ENCODE measurements around the gene CLIP4.
"Not testable (repeated sequence)": the region's sequence is repeated elsewhere in the genome, so short reads cannot be mapped to it uniquely, and the experiment has no call there.

The CLIP4 gene

GRCh38 chr2:29080886-29081743 is 34.1 kb upstream of the CLIP4 start:
- H3K36me3 ChIP-seq (ENCODE audit: control insufficient read depth, low read length) = no peaks in the 10 kb centered on the region
- no peaks in the 10 kb centered on the region for H4K20me1 ChIP-seq (ENCODE audit: control insufficient read depth, insufficient read depth, low read depth, low read length)
- no peaks in the 10 kb centered on the region for H3K4me1 ChIP-seq (ENCODE audit: control insufficient read depth, low read length)
- no peak for TF ChIP-seq EZH2phosphoT487 (IDR thresholded peaks at IDR 0.05; ENCODE audit: borderline replicate concordance, low read length)
- TF ChIP-seq CTCF (IDR thresholded peaks at IDR 0.05; ENCODE audit: low read depth, low read length, poor library complexity, severe bottlenecking) = no peak
- no peaks in the 10 kb centered on the region; the same call in 1 of the 2 replicates for H3K27me3 ChIP-seq (ENCODE audit: control insufficient read depth, low read length)
- H3K4me3 ChIP-seq (ENCODE audit: low read length) = no peak overlapping the region
- H3K79me2 ChIP-seq (ENCODE audit: control insufficient read depth, low read length) = no peaks in the 10 kb centered on the region
- no peaks in the 10 kb centered on the region for H3K9me2 ChIP-seq (replicated peaks; ENCODE audit: control insufficient read depth, low read length)
- no peak overlapping the region for H3K27ac ChIP-seq (ENCODE audit: low read depth, low read length)
- no peak overlapping the region for H3K4me2 ChIP-seq (ENCODE audit: low read length)
- H3F3A ChIP-seq (ENCODE audit: control insufficient read depth, insufficient read depth) = no peaks in the 10 kb centered on the region
- peaks cover 7% of the 10 kb centered on the region; the same call in 1 of the 2 replicates for H3K9me3 ChIP-seq (ENCODE audit: control insufficient read depth, insufficient read depth, low read length)

- H3K4me3 ChIP-seq (ENCODE audit: low read length) = no peak overlapping the region
- H4K20me1 ChIP-seq (ENCODE audit: control insufficient read depth, insufficient read depth, low read depth, low read length) = no peaks in the 10 kb centered on the region
- H3K27ac ChIP-seq (ENCODE audit: low read depth, low read length) = no peak overlapping the region
- no peak overlapping the region for H3K4me2 ChIP-seq (ENCODE audit: low read length)
- no peak for TF ChIP-seq EZH2phosphoT487 (IDR thresholded peaks at IDR 0.05; ENCODE audit: borderline replicate concordance, low read length)
- TF ChIP-seq CTCF (IDR thresholded peaks at IDR 0.05; ENCODE audit: low read depth, low read length, poor library complexity, severe bottlenecking) = no peak
- H3K79me2 ChIP-seq (ENCODE audit: control insufficient read depth, low read length) = no peaks in the 10 kb centered on the region
- H3K9me2 ChIP-seq (replicated peaks; ENCODE audit: control insufficient read depth, low read length) = no peaks in the 10 kb centered on the region
- no peaks in the 10 kb centered on the region for H3K36me3 ChIP-seq (ENCODE audit: control insufficient read depth, low read length)
- no peaks in the 10 kb centered on the region for H3F3A ChIP-seq (ENCODE audit: control insufficient read depth, insufficient read depth)
- H3K9me3 ChIP-seq (ENCODE audit: control insufficient read depth, insufficient read depth, low read length) = peaks cover 7% of the 10 kb centered on the region; the same call in 1 of the 2 replicates
- no peaks in the 10 kb centered on the region for H3K4me1 ChIP-seq (ENCODE audit: control insufficient read depth, low read length)
- no peaks in the 10 kb centered on the region; the same call in 1 of the 2 replicates for H3K27me3 ChIP-seq (ENCODE audit: control insufficient read depth, low read length)
Measured at GRCh38 chr2:29082804-29083495, 32.3 kb upstream of the CLIP4 start.

DNA sequence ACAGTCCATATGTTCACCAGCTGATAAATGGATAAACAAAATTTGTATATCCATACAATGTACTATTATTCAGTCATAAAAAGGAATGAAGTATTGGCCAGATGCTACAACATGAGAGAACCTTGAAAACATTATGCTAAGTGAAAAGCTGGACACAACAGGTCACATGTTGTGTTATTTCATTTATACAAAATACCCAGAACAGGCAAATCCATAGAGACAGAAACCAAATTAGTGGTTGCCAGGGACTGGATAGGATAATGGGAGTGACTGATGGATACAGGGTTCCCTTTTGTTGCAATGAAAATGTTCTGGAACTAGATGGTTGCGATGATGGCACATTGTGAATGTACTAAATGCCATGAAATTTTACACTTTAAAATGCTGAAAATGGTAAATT is 30.7 kb upstream of the CLIP4 start:
- Histone ChIP-seq H3K4me2 (ENCODE audit: low read length) (no peak overlapping the region), H3K36me3 (ENCODE audit: control insufficient read depth, low read length) (no peaks in the 10 kb centered on the region), H3F3A (ENCODE audit: control insufficient read depth, insufficient read depth) (no peaks in the 10 kb centered on the region), H3K4me1 (ENCODE audit: control insufficient read depth, low read length) (no peaks in the 10 kb centered on the region), H3K79me2 (ENCODE audit: control insufficient read depth, low read length) (no peaks in the 10 kb centered on the region), H3K9me2 (replicated peaks; ENCODE audit: control insufficient read depth, low read length) (no peaks in the 10 kb centered on the region), H3K4me3 (ENCODE audit: low read length) (no peak overlapping the region), H4K20me1 (ENCODE audit: control insufficient read depth, insufficient read depth, low read depth, low read length) (no peaks in the 10 kb centered on the region), H3K9me3 (ENCODE audit: control insufficient read depth, insufficient read depth, low read length) (peaks cover 7% of the 10 kb centered on the region; the same call in 1 of the 2 replicates), H3K27ac (ENCODE audit: low read depth, low read length) (no peak overlapping the region), H3K27me3 (ENCODE audit: control insufficient read depth, low read length) (no peaks in the 10 kb centered on the region; the same call in 1 of the 2 replicates)
- TF ChIP-seq CTCF (IDR thresholded peaks at IDR 0.05; ENCODE audit: low read depth, low read length, poor library complexity, severe bottlenecking) (no peak), EZH2phosphoT487 (IDR thresholded peaks at IDR 0.05; ENCODE audit: borderline replicate concordance, low read length) (no peak)

GRCh38 chr2:29090311-29090710 is 24.9 kb upstream of the CLIP4 start:
- not testable (repeated sequence) for H3K9me2 ChIP-seq (replicated peaks; ENCODE audit: control insufficient read depth, low read length); H3K4me3 ChIP-seq (ENCODE audit: low read length); H4K20me1 ChIP-seq (ENCODE audit: control insufficient read depth, insufficient read depth, low read depth, low read length); H3K4me1 ChIP-seq (ENCODE audit: control insufficient read depth, low read length); H3K9me3 ChIP-seq (ENCODE audit: control insufficient read depth, insufficient read depth, low read length); H3F3A ChIP-seq (ENCODE audit: control insufficient read depth, insufficient read depth); H3K4me2 ChIP-seq (ENCODE audit: low read length); H3K27me3 ChIP-seq (ENCODE audit: control insufficient read depth, low read length); H3K79me2 ChIP-seq (ENCODE audit: control insufficient read depth, low read length); H3K27ac ChIP-seq (ENCODE audit: low read depth, low read length); H3K36me3 ChIP-seq (ENCODE audit: control insufficient read depth, low read length)
